A549 (cell line): ENCODE data around the gene DPRX. TPM values are rescaled to one million over a fixed set of nuclear protein-coding genes. Genes with fewer than 3 reads are reported as not detected.
"Not testable (repeated sequence)": the region's sequence is repeated elsewhere in the genome, so short reads cannot be mapped to it uniquely, and the experiment has no call there.

Experiments
- ATAC-seq, 2 experiments: fragments of 200-7000 bp in 1 of 2; fragments of >200 bp in 1 of 2; cut with Nextera tagmentation in 1 of 2; cut with Tn5 transposase in 1 of 2; 3 replicates each; pipeline versions ENCODE4 v1.8.0 to v1.9.1; 2018 to 2020; ENCODE audit warnings: mild to moderate bottlenecking in 1 of 2, moderate library complexity in 1 of 2
- CTCF ChIA-PET: fragments of 300-600 bp; sonication (Branson Sonifier 250); formaldehyde crosslinking; extraction: SDS; loops from one replicate; lab custom pipeline; 2021; ENCODE audit warnings: antibody characterized with exemption, inconsistent platforms; lab: Yijun Ruan, JAX
- POLR2A ChIA-PET: fragments of 350-600 bp; formaldehyde crosslinking; extraction: SDS; loops from one replicate; lab custom pipeline; 2021; ENCODE audit warnings: antibody characterized with exemption, inconsistent platforms; lab: Yijun Ruan, JAX
- DNase-seq, 2 experiments: peaks; one replicate each; pipeline versions ENCODE4 v3.0.0 to v3.0.0-alpha.2; 2011 to 2016; ENCODE audit warnings: low read depth in 1 of 2, low spot score in 1 of 2
- FAIRE-seq: peaks from 2 replicates; lab custom pipeline; 2011; peaks lifted over from hg19 to GRCh38; lab: Jason Lieb, UNC
- H3K27ac ChIP-seq, 2 experiments: fragments of >200 bp; sonication (Bioruptor Twin); formaldehyde crosslinking; 3 replicates each; pipeline ENCODE4 v1.5.1; 2016 to 2017
- H3K4me1 ChIP-seq: fragments of >200 bp; sonication (Bioruptor Twin); formaldehyde crosslinking; 3 replicates; pipeline ENCODE4 v1.6.1; 2016
- H3K4me2 ChIP-seq: fragments of >200 bp; sonication (Bioruptor Twin); formaldehyde crosslinking; 3 replicates; pipeline ENCODE4 v1.6.1; 2016
- H3K4me3 ChIP-seq: fragments of >200 bp; sonication (Bioruptor Twin); formaldehyde crosslinking; 3 replicates; pipeline ENCODE4 v1.5.1; 2016
- H3K9me3 ChIP-seq: fragments of >200 bp; sonication (Bioruptor Twin); formaldehyde crosslinking; 3 replicates; pipeline ENCODE4 v1.6.1; 2016
- BCL3 ChIP-seq: fragments of >200 bp; sonication (Bioruptor Twin); formaldehyde crosslinking; IDR thresholded peaks from 3 replicates; pipeline ENCODE4 v1.6.1; 2016
- CBX2 ChIP-seq: fragments of 200-600 bp; sonication (generic); IDR thresholded peaks from 2 replicates; pipeline ENCODE4 v1.6.1; 2016; ENCODE audit warnings: low read depth, mild to moderate bottlenecking, borderline replicate concordance
- CHD4 ChIP-seq: fragments of 200-600 bp; sonication (generic); IDR thresholded peaks from 2 replicates; pipeline ENCODE4 v1.6.1; 2016; ENCODE audit warnings: antibody characterized with exemption, mild to moderate bottlenecking, borderline replicate concordance
- E2F6 ChIP-seq: IDR thresholded peaks from 2 replicates; pipeline ENCODE4 v1.6.1; 2012; ENCODE audit warnings: low read depth, borderline replicate concordance
- FOSB ChIP-seq: fragments of 250-450 bp; sonication (Bioruptor Pico); IDR thresholded peaks from 2 replicates; pipeline ENCODE4 v1.5.0; 2020; ENCODE audit warnings: mild to moderate bottlenecking, moderate library complexity
- FOXS1 ChIP-seq: fragments of 250-450 bp; sonication (Bioruptor Pico); IDR thresholded peaks from 2 replicates; pipeline ENCODE4 v1.5.0; 2020; ENCODE audit warnings: mild to moderate bottlenecking, moderate library complexity
- GATA3 ChIP-seq: IDR thresholded peaks from 2 replicates; pipeline ENCODE4 v1.6.1; 2012; ENCODE audit warnings: borderline replicate concordance
- HEYL ChIP-seq: fragments of 250-450 bp; sonication (Bioruptor Pico); IDR thresholded peaks from 2 replicates; pipeline ENCODE4 v1.8.0; 2021; ENCODE audit warnings: mild to moderate bottlenecking, moderate library complexity
- HOXA7 ChIP-seq: fragments of 250-450 bp; sonication (Bioruptor Pico); IDR thresholded peaks from 2 replicates; pipeline ENCODE4 v1.5.0; 2020; ENCODE audit warnings: mild to moderate bottlenecking, moderate library complexity
- HOXB5 ChIP-seq: fragments of 250-450 bp; sonication (Bioruptor Pico); IDR thresholded peaks from 2 replicates; pipeline ENCODE4 v1.5.0; 2020; ENCODE audit warnings: mild to moderate bottlenecking, moderate library complexity
- JUN ChIP-seq, 2 experiments: fragments of >200 bp; sonication (Bioruptor Twin); formaldehyde crosslinking; IDR thresholded peaks; 2 replicates in 1 of 2; 3 replicates in 1 of 2; pipeline ENCODE4 v1.6.1; 2016 to 2017
- JUNB ChIP-seq: fragments of >200 bp; sonication (Bioruptor Twin); formaldehyde crosslinking; IDR thresholded peaks from 2 replicates; pipeline ENCODE4 v1.6.1; 2016
- KDM1A ChIP-seq: fragments of 200-600 bp; sonication (generic); IDR thresholded peaks from 2 replicates; pipeline ENCODE4 v1.6.1; 2016; ENCODE audit warnings: low read depth, mild to moderate bottlenecking
- KDM5A ChIP-seq: fragments of 200-600 bp; sonication (generic); IDR thresholded peaks from 2 replicates; pipeline ENCODE4 v1.6.1; 2016; ENCODE audit warnings: antibody characterized with exemption, mild to moderate bottlenecking
- MAFK ChIP-seq: fragments of 450-650 bp; IDR thresholded peaks from 2 replicates; pipeline ENCODE4 v1.6.1; 2014; ENCODE audit not compliant: partially characterized antibody
- MYC ChIP-seq: IDR thresholded peaks from 2 replicates; pipeline ENCODE4 v1.6.1; 2012; ENCODE audit warnings: mild to moderate bottlenecking, inconsistent platforms, low read length, improper control_type of control experiment, borderline replicate concordance
- NFE2L2 ChIP-seq: fragments of 150-350 bp; conservative IDR thresholded peaks from 2 replicates; pipeline ENCODE4 v1.6.1; 2014; ENCODE audit warnings: low read length
- NPAS2 ChIP-seq: fragments of 250-450 bp; sonication (Bioruptor Pico); IDR thresholded peaks from 2 replicates; pipeline ENCODE4 v1.8.0; 2022; ENCODE audit warnings: mild to moderate bottlenecking, moderate library complexity, borderline replicate concordance
- NR3C1 ChIP-seq: fragments of >200 bp; sonication (Bioruptor Twin); formaldehyde crosslinking; IDR thresholded peaks from 3 replicates; pipeline ENCODE4 v1.6.1; 2017
- PHF8 ChIP-seq: fragments of 200-600 bp; sonication (generic); IDR thresholded peaks from 2 replicates; pipeline ENCODE4 v1.6.1; 2016; ENCODE audit warnings: low read depth, mild to moderate bottlenecking, antibody characterized with exemption, moderate library complexity, borderline replicate concordance
- POLR2A ChIP-seq: IDR thresholded peaks from 2 replicates; pipeline ENCODE4 v1.6.1; 2012; ENCODE audit warnings: mild to moderate bottlenecking, low read length
- RFX5 ChIP-seq: fragments of 450-650 bp; IDR thresholded peaks from 2 replicates; pipeline ENCODE4 v1.7.1; 2014; ENCODE audit warnings: antibody characterized with exemption, mild to moderate bottlenecking, moderate library complexity
- SREBF2 ChIP-seq: fragments of 450-650 bp; IDR thresholded peaks from 2 replicates; pipeline ENCODE4 v1.6.1; 2014; ENCODE audit warnings: mild to moderate bottlenecking, moderate library complexity
- TP53 ChIP-seq: fragments of 250-450 bp; sonication (Bioruptor Pico); IDR thresholded peaks from 2 replicates; pipeline ENCODE4 v1.5.0; 2021; ENCODE audit warnings: mild to moderate bottlenecking, moderate library complexity
- ZFP36 ChIP-seq: fragments of 450-650 bp; IDR thresholded peaks from 2 replicates; pipeline ENCODE4 v1.6.1; 2014; ENCODE audit warnings: borderline replicate concordance; ENCODE audit not compliant: partially characterized antibody
- ZNF302 ChIP-seq: fragments of 250-450 bp; sonication (Bioruptor Pico); IDR thresholded peaks from 2 replicates; pipeline ENCODE4 v1.9.0; 2021; ENCODE audit warnings: inconsistent platforms, mild to moderate bottlenecking, moderate library complexity
- ZSCAN20 ChIP-seq: fragments of 250-450 bp; sonication (Bioruptor Pico); IDR thresholded peaks from 2 replicates; pipeline ENCODE4 v1.8.0; 2022; ENCODE audit warnings: mild to moderate bottlenecking, moderate library complexity
- WGBS: methylation state at CpG from one replicate; pipeline ENCODE4 v1.1.6; 2017; ENCODE audit errors: missing lambda C conversion rate; 5-methylcytosine and 5-hydroxymethylcytosine counted together
- polyA plus RNA-seq, 4 experiments: library from polyadenylated mRNA; depleted of rRNA in 3 of 4; stranded (reverse); fragments of >200 nt; fragmentation: RNase III in 1 of 4; extraction: RNeasy Plus Mini Kit Qiagen cat#74134 plus additional on column Dnase treatment in 1 of 4; gene quantifications; 2 replicates in 3 of 4; 3 replicates in 1 of 4; pipeline ENCODE4 v1.2.3, GENCODE V29; 2011 to 2017
- TF ChIP-seq, protein P1 (sequence below): fragments of 450-650 bp; IDR thresholded peaks from 2 replicates; pipeline ENCODE4 v1.6.1; 2014; ENCODE audit warnings: antibody characterized with exemption

DPRX gene
- polyA plus RNA-seq, 2 of the 4 experiments (the other 2 are of a cell fraction): not detected

DNA sequence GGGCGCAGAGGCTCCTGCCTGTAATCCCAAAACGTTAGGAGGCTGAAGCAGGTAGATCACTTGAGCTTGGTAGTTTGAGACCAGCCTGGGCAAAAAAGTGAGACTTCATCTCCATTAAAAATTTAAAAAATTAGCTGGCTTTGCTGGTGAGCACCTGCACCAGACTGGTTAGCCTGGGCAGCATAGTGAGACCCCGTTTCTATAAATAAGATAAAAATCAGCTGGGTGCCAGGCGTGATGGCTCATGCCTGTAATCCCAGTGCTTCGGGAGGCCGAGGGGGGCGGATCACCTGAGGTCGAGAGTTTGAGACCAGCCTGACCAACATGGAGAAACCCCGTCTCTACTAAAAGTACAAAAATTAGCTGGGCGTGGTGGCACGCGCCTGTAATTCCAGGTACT, 32.4 kb downstream of the DPRX start:
- no peak for ATAC-seq
- POLR2A ChIA-PET: no interaction called here
- no peak for FAIRE-seq

GRCh38 chr19:53664760-53665159, 33.0 kb downstream of the DPRX start:
- H3K27ac ChIP-seq: no peak overlapping the region
- DNase-seq (no peak), FAIRE-seq (no peak), ATAC-seq (no peak)
- no peak overlapping the region for H3K4me2 ChIP-seq
- peaks cover 4% of the 10 kb centered on the region; the same call in 2 of the 3 replicates for H3K9me3 ChIP-seq
- 11% methylated on average over 2 of the region's 2 CpGs for WGBS
- H3K4me1 ChIP-seq: no peaks in the 10 kb centered on the region
- POLR2A ChIA-PET: no interaction called here
- CTCF ChIA-PET: interaction anchor here (0.8 kb wide), 1 partner anchor 8 kb away, joined by 4 read pairs; no protein-coding TSS in a partner anchor
- no peak overlapping the region for H3K4me3 ChIP-seq
- TF ChIP-seq ZNF302 (CRISPR knock-in tag) (no peak), MAFK (no peak), NPAS2 (CRISPR knock-in tag) (no peak), RFX5 (no peak), E2F6 (no peak), KDM1A (no peak), MYC (no peak), CBX2 (no peak), GATA3 (no peak), NFE2L2 (no peak), POLR2A (no peak), JUNB (no peak), FOSB (CRISPR knock-in tag) (no peak), JUN (IDR thresholded peaks at IDR 0.05) (no peak)
- TF ChIP-seq, protein P1, sequence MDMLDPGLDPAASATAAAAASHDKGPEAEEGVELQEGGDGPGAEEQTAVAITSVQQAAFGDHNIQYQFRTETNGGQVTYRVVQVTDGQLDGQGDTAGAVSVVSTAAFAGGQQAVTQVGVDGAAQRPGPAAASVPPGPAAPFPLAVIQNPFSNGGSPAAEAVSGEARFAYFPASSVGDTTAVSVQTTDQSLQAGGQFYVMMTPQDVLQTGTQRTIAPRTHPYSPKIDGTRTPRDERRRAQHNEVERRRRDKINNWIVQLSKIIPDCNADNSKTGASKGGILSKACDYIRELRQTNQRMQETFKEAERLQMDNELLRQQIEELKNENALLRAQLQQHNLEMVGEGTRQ: no peak

More for the DNA sequence above, 32.4 kb downstream of the DPRX start:
- CTCF ChIA-PET: interaction anchor here (0.5 kb wide), 1 partner anchor 8 kb away, joined by 3 read pairs; no protein-coding TSS in a partner anchor
- H3K4me2 ChIP-seq: no peak overlapping the region
- H3K4me1 ChIP-seq: no peaks in the 10 kb centered on the region
- TF ChIP-seq CHD4 (no peak), HEYL (CRISPR knock-in tag) (no peak), HOXB5 (no peak), KDM5A (no peak), POLR2A (no peak), ZFP36 (no peak), JUNB (no peak), ZSCAN20 (CRISPR knock-in tag) (no peak), NR3C1 (no peak), FOXS1 (CRISPR knock-in tag) (no peak), ZNF302 (CRISPR knock-in tag) (no peak), E2F6 (no peak), TP53 (CRISPR knock-in tag) (no peak), KDM1A (no peak), SREBF2 (no peak), PHF8 (no peak), HOXA7 (CRISPR knock-in tag) (no peak), BCL3 (no peak)
- TF ChIP-seq, protein P1: no peak
- no peak overlapping the region for H3K4me3 ChIP-seq
- WGBS: 39% methylated on average over 12 of the region's 12 CpGs
- DNase-seq: no peak
- peaks cover 7% of the 10 kb centered on the region for H3K9me3 ChIP-seq
- H3K27ac ChIP-seq: no peak overlapping the region

GRCh38 chr19:53666331-53666730, 34.5 kb downstream of the DPRX start:
- 31% methylated on average over 3 of the region's 3 CpGs for WGBS
- H3K9me3 ChIP-seq, H3K4me3 ChIP-seq, FAIRE-seq, POLR2A ChIA-PET, H3K4me1 ChIP-seq, DNase-seq, H3K27ac ChIP-seq, ATAC-seq, H3K4me2 ChIP-seq, CTCF ChIA-PET: not testable (repeated sequence)

DNA sequence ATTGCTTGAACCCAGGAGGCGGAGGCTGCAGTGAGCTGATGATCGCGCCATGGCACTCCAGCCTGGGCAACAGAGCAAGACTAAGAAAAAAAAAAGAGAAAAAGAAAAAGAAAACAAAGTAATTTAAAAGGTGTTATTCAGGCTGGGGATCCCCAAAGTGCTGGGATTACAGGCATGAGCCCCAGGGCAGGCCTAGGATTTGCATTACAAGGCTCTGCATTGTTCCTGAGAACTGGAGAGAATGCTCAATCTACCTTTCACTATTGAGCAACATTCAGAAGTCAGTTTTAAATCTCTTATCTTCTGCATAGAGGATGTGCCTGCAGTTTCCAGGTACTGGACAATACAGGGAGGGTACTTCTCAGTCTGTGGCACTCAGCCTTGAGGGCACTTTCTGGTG, 37.0 kb downstream of the DPRX start:
- DNase-seq, ATAC-seq, H3K4me3 ChIP-seq, H3K27ac ChIP-seq, CTCF ChIA-PET, H3K4me2 ChIP-seq, H3K4me1 ChIP-seq, POLR2A ChIA-PET, FAIRE-seq: not testable (repeated sequence)
- 64% methylated on average over 3 of the region's 3 CpGs for WGBS
- peaks cover 16% of the 10 kb centered on the region; the same call in 2 of the 3 replicates for H3K9me3 ChIP-seq
